Measurements from ENCODE around the gene LSM12. TPM values are rescaled to one million over a fixed set of nuclear protein-coding genes. Genes with fewer than 3 reads are reported as not detected.

Gene LSM12
- total RNA-seq, 2 donors from 2014 or later, result 14.8 to 19.4 TPM

GRCh38 chr17:44008205-44008909 is 58.1 kb downstream of the LSM12 start:
- no peak for TF ChIP-seq POLR2A (IDR thresholded peaks at IDR 0.05)
- no peak for TF ChIP-seq CTCF (IDR thresholded peaks at IDR 0.05)
- Histone ChIP-seq H3K4me3 (no peak overlapping the region), H3K27me3 (peaks cover 0 to 14% of the 10 kb centered on the region in 2 donors), H3K27ac (no peak overlapping the region), H3K36me3 (replicated peaks in 1 of 2; ENCODE audit: insufficient read depth in 1 of 2, low read depth in 2 of 2) (no peaks in the 10 kb centered on the region), H3K9me3 (no peaks in the 10 kb centered on the region), H3K4me1 (peaks cover 42% of the 10 kb centered on the region)
- ATAC-seq (no peak), DNase-seq (no peak)
- WGBS, 2 donors, result 63 to 68% methylated on average over 6 of the region's 6 CpGs
- intact Hi-C loops (cut with DNase I), result no loop called here

- ATAC-seq, result no peak
Measured at GRCh38 chr17:44007346-44008204, 58.9 kb downstream of the LSM12 start.

GRCh38 chr17:44006598-44007345 is 59.7 kb downstream of the LSM12 start:
- intact Hi-C loops (cut with DNase I), result no loop called here
- ATAC-seq (peak; percentile 95), DNase-seq (peak; percentile 99 to 100 (median 100))
- peaks cover 39% of the 10 kb centered on the region for H3K4me1 ChIP-seq
- peak in 2 of 3 donors; percentile 29 to 42 for TF ChIP-seq POLR2A (IDR thresholded peaks at IDR 0.05)
- peak; percentile 6 to 75 (median 47) for TF ChIP-seq CTCF (IDR thresholded peaks at IDR 0.05)
- no peaks in the 10 kb centered on the region for H3K36me3 ChIP-seq (replicated peaks in 1 of 2; ENCODE audit: insufficient read depth in 1 of 2, low read depth in 2 of 2)
- H3K9me3 ChIP-seq, result no peaks in the 10 kb centered on the region
- H3K27ac ChIP-seq, result peak overlapping the region in 2 of 4 donors; percentile 47 to 66
- 0% methylated on average over 27 to 39 of the region's 40 CpGs for WGBS, 2 donors
- H3K27me3 ChIP-seq, result peaks cover 0 to 14% of the 10 kb centered on the region in 2 donors
- peak overlapping the region; percentile 34 to 37 for H3K4me3 ChIP-seq

More at GRCh38 chr17:44007346-44008204, 58.9 kb downstream of the LSM12 start:
- Histone ChIP-seq H3K27ac (no peak overlapping the region), H3K27me3 (peaks cover 0 to 14% of the 10 kb centered on the region in 2 donors), H3K4me1 (peaks cover 39% of the 10 kb centered on the region), H3K9me3 (no peaks in the 10 kb centered on the region), H3K36me3 (replicated peaks in 1 of 2; ENCODE audit: insufficient read depth in 1 of 2, low read depth in 2 of 2) (no peaks in the 10 kb centered on the region), H3K4me3 (peak overlapping the region; percentile 19 to 21)
- intact Hi-C loops (cut with DNase I), result no loop called here
- TF ChIP-seq CTCF (IDR thresholded peaks at IDR 0.05) (no peak), POLR2A (IDR thresholded peaks at IDR 0.05) (no peak)
- 6 to 21% methylated on average over 12 to 36 of the region's 37 CpGs for WGBS, 2 donors
- no peak for DNase-seq

DNA sequence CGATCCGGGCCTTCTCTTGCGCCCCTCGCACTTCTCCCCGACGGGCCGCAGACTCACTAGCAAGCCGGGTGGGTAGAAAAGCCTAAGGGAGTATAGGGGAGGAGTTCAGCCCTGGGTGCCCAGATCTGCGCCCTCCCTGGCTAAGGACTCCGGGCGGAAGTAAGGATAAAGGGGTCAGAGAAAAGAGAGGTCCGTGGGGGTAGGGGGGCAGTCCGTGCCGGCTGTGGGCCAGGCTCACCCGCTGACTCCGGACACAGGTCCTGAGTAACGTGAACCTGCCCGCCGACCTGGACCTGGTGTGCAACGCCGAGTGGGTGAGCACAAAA is 60.2 kb downstream of the LSM12 start:
- TF ChIP-seq CTCF (IDR thresholded peaks at IDR 0.05) (no peak), POLR2A (IDR thresholded peaks at IDR 0.05) (no peak)
- Histone ChIP-seq H3K4me3 (peak overlapping the region in 1 of 2 donors; percentile 37), H3K36me3 (replicated peaks in 1 of 2; ENCODE audit: insufficient read depth in 1 of 2, low read depth in 2 of 2) (no peaks in the 10 kb centered on the region), H3K9me3 (no peaks in the 10 kb centered on the region), H3K27me3 (peaks cover 0 to 14% of the 10 kb centered on the region in 2 donors), H3K27ac (peak overlapping the region in 2 of 4 donors; percentile 47 to 66), H3K4me1 (peaks cover 39% of the 10 kb centered on the region)
- ATAC-seq (no peak), DNase-seq (no peak)
- intact Hi-C loops (cut with DNase I), result no loop called here
- 0 to 4% methylated on average over 12 to 21 of the region's 21 CpGs for WGBS, 2 donors
